Endothelial cell of umbilical vein (primary cell): ENCODE measurements around the gene INPP4B.

Experiments used
- EZH2 ChIP-seq: IDR thresholded peaks from 2 replicates; pipeline ENCODE4 v1.6.1; 2012; ENCODE audit warnings: borderline replicate concordance, low read depth, mild to moderate bottlenecking, moderate library complexity, low read length, inconsistent platforms; ENCODE audit not compliant: severe bottlenecking
- FOS ChIP-seq: IDR thresholded peaks from 2 replicates; pipeline ENCODE4 v1.6.1; 2011; ENCODE audit warnings: mild to moderate bottlenecking, low read length, moderate library complexity, borderline replicate concordance; ENCODE audit not compliant: insufficient read depth
- GATA2 ChIP-seq: IDR thresholded peaks from 2 replicates; pipeline ENCODE4 v1.7.0; 2011; ENCODE audit warnings: low read depth, mild to moderate bottlenecking, moderate library complexity, mixed read lengths, low read length; ENCODE audit not compliant: insufficient read length, insufficient read depth
- JUN ChIP-seq: IDR thresholded peaks from 2 replicates; pipeline ENCODE4 v1.6.1; 2011; ENCODE audit warnings: borderline replicate concordance, low read depth; ENCODE audit not compliant: insufficient read length, insufficient read depth
- POLR2A ChIP-seq: IDR thresholded peaks from 2 replicates; pipeline ENCODE4 v1.6.1; 2012; ENCODE audit warnings: low read depth, mild to moderate bottlenecking, control low read depth, low read length
- POLR2AphosphoS5 ChIP-seq: IDR thresholded peaks from 2 replicates; pipeline ENCODE4 v1.6.1; 2012; ENCODE audit warnings: low read depth, mild to moderate bottlenecking, control low read depth, low read length, moderate library complexity; ENCODE audit not compliant: insufficient read depth
- TF ChIP-seq, protein P1 (sequence below), 2 donors: IDR thresholded peaks; 1 replicate in 1 of 2; 2 replicates in 1 of 2; pipeline ENCODE4 v1.5.1; 2011; ENCODE audit warnings: low read length in 2 of 2, mild to moderate bottlenecking in 2 of 2, moderate library complexity in 2 of 2, control low read depth in 1 of 2, inconsistent platforms in 1 of 2, low read depth in 1 of 2; ENCODE audit not compliant: insufficient read depth in 1 of 2; ENCODE audit errors: extremely low read depth in 1 of 2
- TF ChIP-seq, protein P2 (sequence below): IDR thresholded peaks from 2 replicates; pipeline ENCODE4 v1.6.1; 2011; ENCODE audit not compliant: insufficient read depth, insufficient read length

DNA sequence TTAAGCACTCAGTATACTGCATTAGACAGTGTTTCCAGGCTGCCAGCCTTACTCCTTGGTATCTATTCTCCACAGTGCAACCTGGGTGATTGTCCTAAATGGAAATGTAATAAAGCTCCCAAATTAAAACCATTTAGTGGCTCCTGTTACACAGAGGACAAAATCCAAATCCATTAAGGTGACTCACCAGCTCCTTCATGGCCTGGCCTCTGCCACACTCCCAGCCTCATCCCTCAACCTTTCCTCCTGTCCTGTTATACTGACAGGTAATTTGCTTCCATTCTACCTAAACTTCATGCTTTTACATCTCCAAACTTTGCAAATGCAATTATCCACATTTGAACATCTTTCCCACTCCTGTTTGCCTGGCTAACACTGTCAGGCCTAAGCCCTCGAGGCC lies 140.3 kb downstream of the INPP4B start:
- TF ChIP-seq FOS, result no peak
- TF ChIP-seq, protein P1, sequence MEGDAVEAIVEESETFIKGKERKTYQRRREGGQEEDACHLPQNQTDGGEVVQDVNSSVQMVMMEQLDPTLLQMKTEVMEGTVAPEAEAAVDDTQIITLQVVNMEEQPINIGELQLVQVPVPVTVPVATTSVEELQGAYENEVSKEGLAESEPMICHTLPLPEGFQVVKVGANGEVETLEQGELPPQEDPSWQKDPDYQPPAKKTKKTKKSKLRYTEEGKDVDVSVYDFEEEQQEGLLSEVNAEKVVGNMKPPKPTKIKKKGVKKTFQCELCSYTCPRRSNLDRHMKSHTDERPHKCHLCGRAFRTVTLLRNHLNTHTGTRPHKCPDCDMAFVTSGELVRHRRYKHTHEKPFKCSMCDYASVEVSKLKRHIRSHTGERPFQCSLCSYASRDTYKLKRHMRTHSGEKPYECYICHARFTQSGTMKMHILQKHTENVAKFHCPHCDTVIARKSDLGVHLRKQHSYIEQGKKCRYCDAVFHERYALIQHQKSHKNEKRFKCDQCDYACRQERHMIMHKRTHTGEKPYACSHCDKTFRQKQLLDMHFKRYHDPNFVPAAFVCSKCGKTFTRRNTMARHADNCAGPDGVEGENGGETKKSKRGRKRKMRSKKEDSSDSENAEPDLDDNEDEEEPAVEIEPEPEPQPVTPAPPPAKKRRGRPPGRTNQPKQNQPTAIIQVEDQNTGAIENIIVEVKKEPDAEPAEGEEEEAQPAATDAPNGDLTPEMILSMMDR (IDR thresholded peaks at IDR 0.05; ENCODE audit: extremely low read depth in 1 of 2, insufficient read depth in 1 of 2, low read depth in 1 of 2, low read length in 2 of 2), result no peak
- TF ChIP-seq POLR2A, result no peak
- no peak for TF ChIP-seq POLR2AphosphoS5
- TF ChIP-seq EZH2, result no peak
- no peak for TF ChIP-seq JUN
- TF ChIP-seq, protein P2, sequence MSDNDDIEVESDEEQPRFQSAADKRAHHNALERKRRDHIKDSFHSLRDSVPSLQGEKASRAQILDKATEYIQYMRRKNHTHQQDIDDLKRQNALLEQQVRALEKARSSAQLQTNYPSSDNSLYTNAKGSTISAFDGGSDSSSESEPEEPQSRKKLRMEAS, result no peak
- no peak for TF ChIP-seq GATA2
